Type B pancreatic cell (in vitro differentiated cells): ENCODE results near the gene AGPS. TPM values are rescaled to one million over a fixed set of nuclear protein-coding genes. Genes with fewer than 3 reads are reported as not detected.
"Not testable (repeated sequence)": the region's sequence is repeated elsewhere in the genome, so short reads cannot be mapped to it uniquely, and the experiment has no call there.

Experiments
- DNase-seq: peaks from one replicate; pipeline ENCODE4 v3.0.0; 2021; ENCODE audit warnings: mixed read lengths; ENCODE audit not compliant: unreplicated experiment; ENCODE audit errors: extremely low spot score
- H3K27ac Mint-ChIP-seq: 2 replicates; pipeline ENCODE4 v1.8.0; 2021; ENCODE audit warnings: mild to moderate bottlenecking, mixed read lengths
- H3K27me3 Mint-ChIP-seq: 2 replicates; pipeline ENCODE4 v1.8.0; 2021; ENCODE audit warnings: mixed read lengths
- H3K36me3 Mint-ChIP-seq: 2 replicates; pipeline ENCODE4 v1.8.0; 2021; ENCODE audit warnings: mixed read lengths
- H3K4me1 Mint-ChIP-seq: one replicate; pipeline ENCODE4 v1.8.0; 2021; ENCODE audit warnings: mixed read lengths; ENCODE audit not compliant: unreplicated experiment
- H3K4me3 Mint-ChIP-seq: 2 replicates; pipeline ENCODE4 v1.8.0; 2021; ENCODE audit warnings: mild to moderate bottlenecking, mixed read lengths
- H3K9me3 Mint-ChIP-seq: 2 replicates; pipeline ENCODE4 v1.8.0; 2021; ENCODE audit warnings: mixed read lengths
- total RNA-seq: library from RNA; stranded (reverse); gene quantifications from 2 replicates; pipeline ENCODE4 v1.2.1, GENCODE V29; 2021; ENCODE audit warnings: low replicate concordance
- TF ChIP-seq, protein P1 (sequence below): fragments of 200-600 bp; sonication (generic); conservative IDR thresholded peaks from 2 replicates; pipeline ENCODE4 v1.5.0; 2021; ENCODE audit warnings: antibody characterized with exemption, mild to moderate bottlenecking

AGPS gene
- total RNA-seq, 1 donor from 2014 or later: 52.1 TPM

DNA sequence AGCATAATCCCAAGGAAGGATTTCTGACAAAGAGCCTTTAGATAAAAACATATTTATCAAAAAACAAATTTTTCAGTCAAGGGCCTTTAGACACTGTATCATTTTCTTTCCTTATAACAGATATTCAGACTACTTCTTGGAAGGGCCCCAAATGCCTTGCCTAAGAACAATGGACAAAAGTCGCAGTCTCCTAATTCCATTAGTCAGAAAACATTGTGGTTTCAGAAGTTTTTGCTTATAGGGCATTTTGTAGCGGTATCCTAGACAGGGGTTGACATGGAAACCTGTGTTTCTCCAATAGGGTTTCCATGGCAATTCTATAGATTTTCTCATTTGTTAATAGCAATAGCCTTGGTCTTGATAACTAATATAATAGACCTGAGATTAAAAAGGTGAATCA lies 36.7 kb upstream of the AGPS start:
- Mint-ChIP-seq H3K27me3 (no peaks in the 10 kb centered on the region), H3K27ac (no peak overlapping the region), H3K9me3 (no peaks in the 10 kb centered on the region), H3K36me3 (no peaks in the 10 kb centered on the region), H3K4me1 (peaks cover 16% of the 10 kb centered on the region), H3K4me3 (no peak overlapping the region)
- TF ChIP-seq, protein P1, sequence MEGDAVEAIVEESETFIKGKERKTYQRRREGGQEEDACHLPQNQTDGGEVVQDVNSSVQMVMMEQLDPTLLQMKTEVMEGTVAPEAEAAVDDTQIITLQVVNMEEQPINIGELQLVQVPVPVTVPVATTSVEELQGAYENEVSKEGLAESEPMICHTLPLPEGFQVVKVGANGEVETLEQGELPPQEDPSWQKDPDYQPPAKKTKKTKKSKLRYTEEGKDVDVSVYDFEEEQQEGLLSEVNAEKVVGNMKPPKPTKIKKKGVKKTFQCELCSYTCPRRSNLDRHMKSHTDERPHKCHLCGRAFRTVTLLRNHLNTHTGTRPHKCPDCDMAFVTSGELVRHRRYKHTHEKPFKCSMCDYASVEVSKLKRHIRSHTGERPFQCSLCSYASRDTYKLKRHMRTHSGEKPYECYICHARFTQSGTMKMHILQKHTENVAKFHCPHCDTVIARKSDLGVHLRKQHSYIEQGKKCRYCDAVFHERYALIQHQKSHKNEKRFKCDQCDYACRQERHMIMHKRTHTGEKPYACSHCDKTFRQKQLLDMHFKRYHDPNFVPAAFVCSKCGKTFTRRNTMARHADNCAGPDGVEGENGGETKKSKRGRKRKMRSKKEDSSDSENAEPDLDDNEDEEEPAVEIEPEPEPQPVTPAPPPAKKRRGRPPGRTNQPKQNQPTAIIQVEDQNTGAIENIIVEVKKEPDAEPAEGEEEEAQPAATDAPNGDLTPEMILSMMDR: no peak
- DNase-seq: no peak

DNA sequence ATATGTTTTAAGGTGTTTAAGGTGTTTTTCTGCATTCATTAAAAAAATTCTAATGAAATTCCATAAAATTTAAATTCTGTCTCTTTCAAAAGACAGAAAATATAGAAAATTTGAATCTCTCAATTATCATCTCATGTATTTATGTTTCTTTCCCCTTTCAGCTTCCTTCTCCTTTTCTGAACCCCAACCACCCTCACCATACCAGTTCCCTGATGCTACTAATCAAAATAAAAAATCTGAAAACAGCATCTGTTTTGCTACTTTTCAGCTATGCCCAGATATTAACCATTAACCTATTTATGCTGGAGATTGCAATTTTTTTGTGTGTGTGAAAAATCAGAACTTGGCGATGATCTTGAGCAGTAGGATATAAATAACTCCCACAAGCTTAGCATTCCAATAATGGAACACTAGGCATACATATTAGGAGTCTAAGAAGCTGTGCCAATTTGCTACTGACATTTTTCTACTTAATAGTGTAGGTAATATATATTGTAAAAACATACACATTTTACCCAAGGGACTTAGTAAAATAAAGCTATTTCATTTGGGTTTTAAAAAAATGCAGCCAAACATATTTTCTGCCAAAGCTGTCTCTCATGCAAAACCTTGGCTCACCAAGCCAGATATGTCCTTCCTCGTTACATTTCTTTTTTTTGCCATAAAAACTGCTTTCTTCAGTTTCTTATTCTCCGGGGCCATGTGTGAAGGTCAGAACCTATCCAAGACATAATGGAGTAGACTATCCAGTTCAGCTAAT lies 32.6 kb upstream of the AGPS start:
- no peaks in the 10 kb centered on the region for H3K27me3 Mint-ChIP-seq
- TF ChIP-seq, protein P1: no peak
- H3K9me3 Mint-ChIP-seq: no peaks in the 10 kb centered on the region
- peaks cover 6% of the 10 kb centered on the region for H3K4me1 Mint-ChIP-seq
- DNase-seq: no peak
- H3K36me3 Mint-ChIP-seq: no peaks in the 10 kb centered on the region
- H3K27ac Mint-ChIP-seq: no peak overlapping the region
- no peak overlapping the region for H3K4me3 Mint-ChIP-seq

DNA sequence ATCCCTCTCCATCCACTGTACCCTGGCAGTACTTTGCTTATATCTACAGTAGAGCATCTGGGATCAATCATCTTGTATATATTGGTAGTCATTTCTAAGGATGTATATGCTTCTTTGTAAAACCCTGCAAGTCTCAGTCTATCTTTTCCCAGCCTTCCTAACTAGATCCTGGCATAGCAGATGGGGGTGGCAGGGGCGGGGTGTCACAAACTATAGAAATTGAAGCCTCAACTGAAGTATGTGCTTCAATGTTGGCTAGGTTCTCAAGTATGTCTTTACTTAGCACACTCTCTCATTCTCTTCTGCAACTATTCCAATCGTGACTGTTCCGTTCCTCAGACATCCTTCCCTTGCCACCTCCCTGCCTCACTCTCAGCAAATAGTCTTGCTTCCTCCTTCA lies 30.1 kb upstream of the AGPS start:
- DNase-seq: no peak
- no peak overlapping the region for H3K4me3 Mint-ChIP-seq
- H3K36me3 Mint-ChIP-seq: no peaks in the 10 kb centered on the region
- H3K27ac Mint-ChIP-seq: no peak overlapping the region
- H3K9me3 Mint-ChIP-seq: no peaks in the 10 kb centered on the region
- H3K27me3 Mint-ChIP-seq: no peaks in the 10 kb centered on the region
- TF ChIP-seq, protein P1: no peak
- H3K4me1 Mint-ChIP-seq: peaks cover 6% of the 10 kb centered on the region

DNA sequence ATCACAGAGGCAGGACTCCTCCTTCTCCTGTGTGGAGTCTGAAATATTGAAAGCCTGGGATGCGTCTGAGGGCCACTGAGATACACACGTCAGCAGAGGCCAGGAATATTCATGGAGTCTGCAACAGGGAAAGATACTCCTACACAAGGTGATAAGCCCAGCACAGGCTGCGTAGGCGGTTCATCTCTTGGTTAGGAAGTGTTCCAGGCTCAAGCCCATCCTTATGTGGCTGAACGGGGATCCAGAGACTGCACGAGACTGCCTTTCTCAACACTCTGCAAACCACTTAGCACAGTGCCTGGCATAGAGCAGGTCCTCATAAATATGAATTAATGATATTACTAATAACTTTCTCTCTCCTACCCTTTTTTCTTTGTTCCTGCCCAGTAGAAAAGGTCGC lies 29.2 kb upstream of the AGPS start:
- Mint-ChIP-seq H3K36me3 (no peaks in the 10 kb centered on the region), H3K4me1 (peaks cover 6% of the 10 kb centered on the region), H3K27me3 (no peaks in the 10 kb centered on the region)

DNA sequence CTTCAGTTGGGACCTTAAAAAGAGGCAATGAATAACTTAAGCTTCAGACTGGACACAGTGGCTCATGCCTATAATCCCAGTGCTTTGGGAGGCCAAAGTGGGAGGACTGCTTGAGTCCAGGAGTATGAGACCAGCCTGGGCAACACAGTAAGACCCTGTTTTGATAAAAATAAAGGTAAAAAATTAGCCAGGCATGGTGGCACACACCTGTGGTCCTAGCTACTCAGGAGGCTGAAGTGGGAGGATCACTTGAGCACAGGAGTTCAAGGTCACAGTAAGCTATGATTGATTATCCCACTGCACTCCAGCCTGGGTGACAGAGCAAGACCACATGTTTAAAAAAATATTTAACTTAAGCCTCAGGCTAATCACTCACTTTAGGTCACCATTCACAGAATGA lies 26.8 kb upstream of the AGPS start:
- not testable (repeated sequence) for H3K4me1 Mint-ChIP-seq, H3K27me3 Mint-ChIP-seq, H3K4me3 Mint-ChIP-seq, DNase-seq, H3K9me3 Mint-ChIP-seq, H3K36me3 Mint-ChIP-seq, H3K27ac Mint-ChIP-seq

More for the DNA sequence above, 29.2 kb upstream of the AGPS start:
- TF ChIP-seq, protein P1: no peak
- H3K27ac Mint-ChIP-seq: no peak overlapping the region
- no peak for DNase-seq
- no peak overlapping the region for H3K4me3 Mint-ChIP-seq
- no peaks in the 10 kb centered on the region for H3K9me3 Mint-ChIP-seq

DNA sequence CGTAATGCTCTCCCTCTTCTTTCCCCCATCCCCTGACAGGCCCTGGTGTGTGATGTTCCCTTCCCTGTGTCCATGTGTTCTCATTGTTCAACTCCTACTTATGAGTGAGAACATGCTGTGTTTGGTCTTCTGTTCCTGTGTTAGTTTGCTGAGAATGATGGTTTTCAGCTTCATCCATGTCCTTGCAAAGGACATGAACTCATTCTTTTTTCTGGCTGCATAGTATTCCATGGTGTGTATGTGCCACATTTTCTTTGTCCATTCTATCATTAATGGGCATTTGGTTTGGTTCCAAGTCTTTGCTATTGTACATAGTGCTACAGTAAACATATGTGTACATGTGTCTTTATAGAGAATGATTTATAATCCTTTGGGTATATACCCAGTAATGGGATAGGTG lies 24.6 kb upstream of the AGPS start:
- not testable (repeated sequence) for H3K4me1 Mint-ChIP-seq, H3K36me3 Mint-ChIP-seq, H3K27me3 Mint-ChIP-seq, H3K27ac Mint-ChIP-seq, DNase-seq, H3K4me3 Mint-ChIP-seq
- peaks cover 22% of the 10 kb centered on the region for H3K9me3 Mint-ChIP-seq
